C4-2B (cell line): Measurements from ENCODE around the gene TULP4.
"Not testable (repeated sequence)": the region's sequence is repeated elsewhere in the genome, so short reads cannot be mapped to it uniquely, and the experiment has no call there.

ENCODE experiments used
- H3K27ac ChIP-seq: fragments of 450-650 bp; 2 replicates; pipeline ENCODE4 v1.5.1; 2017
- ZFX ChIP-seq: fragments of 450-650 bp; IDR thresholded peaks from 2 replicates; pipeline ENCODE4 v1.6.1; 2017
- TF ChIP-seq, protein P1 (sequence below): fragments of 450-650 bp; conservative IDR thresholded peaks from 2 replicates; pipeline ENCODE4 v1.5.1; 2017; ENCODE audit warnings: mild to moderate bottlenecking

TULP4 gene

DNA sequence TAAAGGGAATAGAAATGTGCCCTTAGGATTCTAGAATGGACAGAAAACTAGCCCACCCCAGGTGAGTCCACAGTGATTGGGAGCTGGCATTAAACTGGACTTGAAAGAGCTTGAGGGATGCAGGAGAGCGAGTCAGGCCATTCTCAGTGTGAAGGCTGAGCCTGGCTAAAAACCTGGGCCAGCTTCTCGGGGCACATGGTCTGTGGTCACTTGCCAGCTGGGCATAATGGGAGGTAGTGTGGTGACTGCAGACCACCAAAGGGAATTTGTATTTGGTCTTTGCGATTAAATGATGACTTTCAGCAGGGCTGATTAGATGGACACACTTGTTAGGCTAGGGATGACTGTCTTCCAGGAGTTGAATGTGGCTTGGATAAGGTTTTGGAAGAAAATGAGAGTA, 71.3 kb downstream of the TULP4 start:
- H3K27ac ChIP-seq, result no peak overlapping the region
- TF ChIP-seq, protein P1, sequence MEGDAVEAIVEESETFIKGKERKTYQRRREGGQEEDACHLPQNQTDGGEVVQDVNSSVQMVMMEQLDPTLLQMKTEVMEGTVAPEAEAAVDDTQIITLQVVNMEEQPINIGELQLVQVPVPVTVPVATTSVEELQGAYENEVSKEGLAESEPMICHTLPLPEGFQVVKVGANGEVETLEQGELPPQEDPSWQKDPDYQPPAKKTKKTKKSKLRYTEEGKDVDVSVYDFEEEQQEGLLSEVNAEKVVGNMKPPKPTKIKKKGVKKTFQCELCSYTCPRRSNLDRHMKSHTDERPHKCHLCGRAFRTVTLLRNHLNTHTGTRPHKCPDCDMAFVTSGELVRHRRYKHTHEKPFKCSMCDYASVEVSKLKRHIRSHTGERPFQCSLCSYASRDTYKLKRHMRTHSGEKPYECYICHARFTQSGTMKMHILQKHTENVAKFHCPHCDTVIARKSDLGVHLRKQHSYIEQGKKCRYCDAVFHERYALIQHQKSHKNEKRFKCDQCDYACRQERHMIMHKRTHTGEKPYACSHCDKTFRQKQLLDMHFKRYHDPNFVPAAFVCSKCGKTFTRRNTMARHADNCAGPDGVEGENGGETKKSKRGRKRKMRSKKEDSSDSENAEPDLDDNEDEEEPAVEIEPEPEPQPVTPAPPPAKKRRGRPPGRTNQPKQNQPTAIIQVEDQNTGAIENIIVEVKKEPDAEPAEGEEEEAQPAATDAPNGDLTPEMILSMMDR, result no peak
- no peak for TF ChIP-seq ZFX

DNA sequence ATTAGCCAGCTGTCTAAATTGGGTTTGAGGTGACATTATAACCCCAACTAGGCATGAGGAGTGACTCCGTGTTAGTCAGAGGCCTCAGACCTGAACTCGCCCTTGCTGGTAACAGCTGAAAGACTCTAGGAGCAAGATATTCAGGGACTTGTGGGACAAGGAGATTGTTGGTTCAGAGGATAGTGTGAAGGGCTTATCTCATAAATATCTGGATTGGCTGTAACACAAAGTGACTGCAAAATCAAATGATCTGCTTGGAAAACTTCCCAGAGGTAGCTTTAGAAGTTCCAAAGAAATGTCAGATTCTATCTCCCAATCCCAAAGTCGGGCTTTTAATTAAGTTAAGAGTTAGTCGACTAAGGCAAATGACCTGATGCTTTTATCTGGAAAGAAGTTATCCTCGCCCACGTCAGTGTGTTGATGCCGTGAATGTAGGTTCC, 72.4 kb downstream of the TULP4 start:
- peak overlapping the region; percentile 47 for H3K27ac ChIP-seq
- TF ChIP-seq, protein P1, result no peak
- TF ChIP-seq ZFX, result no peak

DNA sequence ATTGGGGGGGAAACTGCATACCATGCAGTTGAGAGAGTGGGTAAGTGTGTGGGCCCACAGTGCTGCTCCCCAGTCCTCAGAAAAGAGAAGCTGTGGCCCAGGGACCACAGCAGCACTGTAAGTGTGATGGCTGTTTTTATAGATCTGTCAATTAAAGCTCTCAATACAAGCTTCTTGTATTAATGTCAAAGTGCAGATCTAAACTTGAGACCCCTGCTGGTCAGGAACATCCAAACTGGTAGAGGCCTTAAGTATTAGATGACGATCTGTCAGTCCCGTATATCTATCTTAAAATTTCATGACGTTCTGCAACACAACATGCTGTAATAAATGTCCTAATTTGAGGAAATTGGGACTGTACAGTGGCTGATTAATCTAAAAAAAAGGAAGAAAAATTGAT, 74.8 kb downstream of the TULP4 start:
- TF ChIP-seq, protein P1, result peak; percentile 8; the same call in 1 of the 2 replicates
- no peak for TF ChIP-seq ZFX

DNA sequence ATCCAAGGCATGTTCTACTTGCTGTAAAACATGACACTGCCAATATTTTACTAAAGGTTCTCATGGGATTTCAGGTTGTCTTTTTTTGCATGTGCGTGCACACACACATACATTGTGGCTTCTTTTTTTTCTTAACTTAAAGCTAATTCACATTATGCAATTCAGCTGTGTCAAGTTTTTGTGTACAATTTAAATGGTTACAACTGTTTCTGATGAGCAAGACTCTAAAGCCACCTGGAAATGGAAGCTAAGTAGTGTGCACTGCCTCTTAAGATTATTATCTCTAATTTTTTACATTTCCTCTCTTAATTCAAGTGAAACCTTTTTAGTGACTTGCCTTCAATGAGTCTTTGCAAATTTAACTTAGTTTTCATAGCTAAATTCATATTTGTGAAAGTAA, 75.3 kb downstream of the TULP4 start:
- no peak overlapping the region for H3K27ac ChIP-seq

More for the DNA sequence above, 74.8 kb downstream of the TULP4 start:
- H3K27ac ChIP-seq, result no peak overlapping the region

DNA sequence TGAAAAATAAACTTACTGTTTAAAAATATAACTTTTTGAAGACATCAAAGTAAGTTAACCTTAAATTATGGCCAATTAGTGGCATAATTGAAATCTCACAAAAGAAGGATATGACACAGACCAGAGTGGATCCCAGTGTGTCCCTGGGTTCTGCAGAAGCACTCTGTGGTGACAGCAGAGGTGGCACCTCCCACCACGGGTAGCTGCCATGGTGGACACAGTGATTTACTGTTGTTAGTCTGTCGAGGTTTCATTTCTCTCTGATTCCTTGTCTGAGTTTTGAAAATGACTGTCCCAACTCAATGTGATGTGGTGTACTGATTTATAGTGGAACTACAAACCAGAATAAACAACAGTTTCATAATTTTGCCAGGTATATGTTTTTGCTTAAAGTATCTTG, 76.5 kb downstream of the TULP4 start:
- no peak for TF ChIP-seq ZFX
- TF ChIP-seq, protein P1, result no peak
- no peak overlapping the region for H3K27ac ChIP-seq

More for the DNA sequence above, 75.3 kb downstream of the TULP4 start:
- TF ChIP-seq ZFX, result no peak
- TF ChIP-seq, protein P1, result no peak

DNA sequence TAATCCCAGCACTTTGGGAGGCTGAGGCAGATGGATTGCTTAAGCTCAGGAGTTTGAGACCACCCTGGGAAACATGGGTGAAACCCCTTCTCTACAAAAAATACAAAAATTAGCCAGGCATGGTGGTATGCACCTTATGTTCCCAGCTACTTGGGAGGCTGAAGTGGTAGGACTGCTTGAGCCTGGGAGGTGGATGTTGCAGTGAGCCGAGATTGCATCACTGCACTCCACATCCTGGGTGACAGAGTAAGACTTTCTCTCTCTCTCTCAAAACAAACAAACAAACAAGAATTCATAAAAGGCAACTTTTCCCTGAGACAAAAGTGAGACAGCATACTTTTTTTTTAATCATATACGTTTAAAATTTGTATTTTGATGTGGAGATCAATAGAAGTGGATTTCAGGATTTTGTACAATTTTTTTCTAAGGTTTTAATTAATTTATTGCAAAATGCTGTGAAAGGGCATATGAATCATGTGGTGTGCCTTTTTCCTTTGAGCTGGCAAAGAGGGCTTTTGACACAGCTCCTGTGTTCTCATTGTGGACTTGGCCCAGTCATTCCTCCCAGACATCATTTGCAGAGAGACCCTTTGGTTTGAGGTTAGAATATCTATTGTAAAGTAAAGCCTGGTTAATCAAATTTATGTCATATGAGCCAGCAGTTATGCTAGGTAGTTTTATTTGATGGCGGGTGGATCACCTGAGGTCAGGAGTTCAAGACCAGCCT, 77.1 kb downstream of the TULP4 start:
- H3K27ac ChIP-seq, result no peak overlapping the region
- TF ChIP-seq, protein P1, result no peak
- TF ChIP-seq ZFX, result no peak

DNA sequence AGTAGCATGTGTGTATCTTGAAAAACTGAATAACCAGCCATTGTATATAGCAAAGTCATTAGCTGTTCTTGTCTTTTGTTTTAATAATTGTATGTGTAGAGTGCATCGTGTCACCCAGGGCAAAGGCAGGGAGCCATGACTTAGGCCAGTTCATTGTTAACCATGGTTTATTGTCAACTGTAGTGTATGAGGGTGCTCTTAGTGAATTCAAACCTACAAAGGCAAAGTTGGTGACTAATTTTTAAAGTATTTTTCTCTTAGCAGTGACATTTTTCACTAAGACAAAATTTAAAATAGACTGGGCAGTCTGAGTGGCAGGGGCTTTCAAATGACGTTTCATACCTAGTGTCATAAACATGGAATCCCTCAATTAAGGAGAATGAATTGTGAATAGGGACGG, 79.0 kb downstream of the TULP4 start:
- TF ChIP-seq, protein P1, result no peak
- no peak for TF ChIP-seq ZFX
- no peak overlapping the region for H3K27ac ChIP-seq

DNA sequence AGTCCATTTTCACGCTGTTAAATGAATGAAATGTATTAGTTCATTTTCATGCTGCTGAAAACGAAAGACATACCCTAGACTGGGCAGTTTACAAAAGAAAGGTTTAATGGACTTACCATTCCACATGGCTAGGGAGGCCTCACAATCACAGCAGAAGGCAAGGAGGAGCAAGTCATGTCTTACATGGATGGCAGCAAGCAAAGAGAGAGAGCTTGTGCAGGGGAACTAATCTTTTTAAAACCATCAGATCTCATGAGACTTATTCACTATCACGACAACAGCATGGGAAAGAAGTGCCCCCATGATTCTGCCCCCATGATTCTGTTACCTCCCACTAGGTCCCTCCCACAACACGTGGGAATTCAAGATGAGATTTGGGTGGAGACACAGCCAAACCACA, 79.7 kb downstream of the TULP4 start:
- H3K27ac ChIP-seq, result not testable (repeated sequence)
